SK-N-SH (cell line): Measurements from ENCODE around the gene LPP. TPM values are rescaled to one million over a fixed set of nuclear protein-coding genes. Genes with fewer than 3 reads are reported as not detected.

ENCODE experiments used
- CTCF ChIA-PET: fragments of 300-600, 350-600 bp; formaldehyde crosslinking; extraction: SDS; loops from one replicate; lab custom pipeline; 2021; lab: Yijun Ruan, JAX
- POLR2A ChIA-PET: fragments of 350-600 bp; sonication (Branson Sonifier 250); formaldehyde crosslinking; extraction: SDS; loops from one replicate; lab custom pipeline; 2020; ENCODE audit warnings: antibody characterized with exemption, inconsistent platforms; lab: Yijun Ruan, JAX
- DNase-seq: peaks from one replicate; pipeline ENCODE4 v3.0.0; 2012
- H2AFZ ChIP-seq: fragments of 200-600 bp; sonication (generic); 2 replicates; pipeline ENCODE4 v1.8.1; 2016; ENCODE audit warnings: antibody characterized with exemption, mild to moderate bottlenecking, low read depth
- H3F3A ChIP-seq: fragments of 200-600 bp; sonication (generic); replicated peaks from 2 replicates; pipeline ENCODE3; 2016; ENCODE audit warnings: antibody characterized with exemption, mild to moderate bottlenecking; ENCODE audit not compliant: insufficient read depth
- H3K27ac ChIP-seq, 2 experiments: fragments of 200-500 bp in 1 of 2; fragments of 200-600 bp in 1 of 2; sonication (Bioruptor generic) in 1 of 2; sonication (generic), shearing (Covaris generic) in 1 of 2; 2 replicates each; pipeline versions ENCODE4 v1.5.1 to v1.6.1; 2014 to 2016; ENCODE audit warnings: low read depth in 2 of 2, inconsistent platforms in 1 of 2, low read length in 1 of 2, mild to moderate bottlenecking in 1 of 2, mixed read lengths in 1 of 2
- H3K27me3 ChIP-seq: fragments of 200-600 bp; sonication (generic), shearing (Covaris generic); 2 replicates; pipeline ENCODE4 v1.6.1; 2016; ENCODE audit warnings: mixed run types; ENCODE audit not compliant: insufficient read depth
- H3K36me3 ChIP-seq, 2 experiments: fragments of 200-500 bp in 1 of 2; fragments of 200-600 bp in 1 of 2; sonication (Bioruptor generic) in 1 of 2; sonication (generic) in 1 of 2; replicated peaks in 1 of 2; 2 replicates each; pipeline versions ENCODE3 to v1.5.1; 2014 to 2016; ENCODE audit warnings: low read length in 1 of 2, mild to moderate bottlenecking in 1 of 2; ENCODE audit not compliant: insufficient read depth in 2 of 2, control insufficient read depth in 1 of 2
- H3K4me1 ChIP-seq, 2 experiments: fragments of 200-500 bp in 1 of 2; fragments of 200-600 bp in 1 of 2; sonication (Bioruptor generic) in 1 of 2; sonication (generic), shearing (Covaris generic) in 1 of 2; 2 replicates each; pipeline versions ENCODE4 v1.5.1 to v1.6.1; 2014 to 2016; ENCODE audit warnings: low read depth in 1 of 2, low read length in 1 of 2, mixed run types in 1 of 2; ENCODE audit not compliant: insufficient read depth in 2 of 2, control insufficient read depth in 1 of 2
- H3K4me2 ChIP-seq: fragments of 200-600 bp; sonication (generic), shearing (Covaris generic); 2 replicates; pipeline ENCODE4 v1.6.1; 2017; ENCODE audit warnings: mixed run types
- H3K4me3 ChIP-seq, 2 experiments: fragments of 200-500 bp in 1 of 2; fragments of 200-600 bp in 1 of 2; sonication (Bioruptor generic) in 1 of 2; sonication (generic), shearing (Covaris generic) in 1 of 2; 2 replicates each; pipeline versions ENCODE4 v1.5.1 to v1.8.1; 2014 to 2016; ENCODE audit warnings: low read depth in 2 of 2, inconsistent platforms in 1 of 2, low read length in 1 of 2, mild to moderate bottlenecking in 1 of 2, mixed read lengths in 1 of 2, moderate library complexity in 1 of 2
- H3K79me2 ChIP-seq: fragments of 200-600 bp; sonication (generic); 2 replicates; pipeline ENCODE4 v1.8.1; 2017; ENCODE audit warnings: mild to moderate bottlenecking; ENCODE audit not compliant: insufficient read depth
- H3K9ac ChIP-seq: fragments of 200-600 bp; sonication (generic); 2 replicates; pipeline ENCODE4 v1.6.1; 2017; ENCODE audit warnings: mixed run types
- H3K9me2 ChIP-seq: fragments of 200-600 bp; sonication (generic); 2 replicates; pipeline ENCODE4 v1.6.1; 2017; ENCODE audit warnings: mixed run types
- H3K9me3 ChIP-seq: fragments of 200-600 bp; sonication (generic); 2 replicates; pipeline ENCODE4 v1.6.1; 2017; ENCODE audit warnings: mixed run types, mild to moderate bottlenecking, moderate library complexity
- H4K20me1 ChIP-seq: fragments of 200-600 bp; sonication (generic); 2 replicates; pipeline ENCODE4 v1.6.1; 2017; ENCODE audit warnings: mild to moderate bottlenecking, mixed run types; ENCODE audit not compliant: insufficient read depth
- ELF1 ChIP-seq: IDR thresholded peaks from 2 replicates; pipeline ENCODE4 v1.4.0; 2012
- EZH2phosphoT487 ChIP-seq: fragments of 200-600 bp; sonication (generic); IDR thresholded peaks from 2 replicates; pipeline ENCODE4 v1.6.1; 2017; ENCODE audit warnings: low read depth, mixed run types, mild to moderate bottlenecking, antibody characterized with exemption, moderate library complexity, borderline replicate concordance
- FOXJ3 ChIP-seq: sonication (generic); formaldehyde crosslinking; IDR thresholded peaks from 2 replicates; pipeline ENCODE4 v1.5.1; 2020; ENCODE audit warnings: mild to moderate bottlenecking, missing genetic modification reagents
- FOXM1 ChIP-seq: IDR thresholded peaks from 2 replicates; pipeline ENCODE4 v1.4.0; 2012; ENCODE audit warnings: low read depth, mild to moderate bottlenecking
- JUND ChIP-seq: IDR thresholded peaks from 2 replicates; pipeline ENCODE4 v1.4.0; 2012
- MXI1 ChIP-seq: IDR thresholded peaks from 2 replicates; pipeline ENCODE4 v1.6.1; 2012; ENCODE audit warnings: mild to moderate bottlenecking, low read depth, low read length, improper control_type of control experiment
- NFIC ChIP-seq: IDR thresholded peaks from 2 replicates; pipeline ENCODE4 v1.4.0; 2012; ENCODE audit warnings: borderline replicate concordance
- NRF1 ChIP-seq: IDR thresholded peaks from 2 replicates; pipeline ENCODE4 v1.6.1; 2012; ENCODE audit warnings: low read depth, mild to moderate bottlenecking, low read length
- POLR2AphosphoS5 ChIP-seq: IDR thresholded peaks from 2 replicates; pipeline ENCODE4 v1.6.1; 2012; ENCODE audit warnings: low read depth, low read length
- RCOR1 ChIP-seq: fragments of 150-350 bp; IDR thresholded peaks from 2 replicates; pipeline ENCODE4 v1.6.1; 2017; ENCODE audit warnings: antibody characterized with exemption, low read length
- RFX5 ChIP-seq: IDR thresholded peaks from 2 replicates; pipeline ENCODE4 v1.6.1; 2012; ENCODE audit warnings: mild to moderate bottlenecking, improper control_type of control experiment, low read length
- SIN3A ChIP-seq: IDR thresholded peaks from 2 replicates; pipeline ENCODE4 v1.6.1; 2012; ENCODE audit warnings: low read depth, mild to moderate bottlenecking, low read length, moderate library complexity, borderline replicate concordance
- SMC3 ChIP-seq: IDR thresholded peaks from 2 replicates; pipeline ENCODE4 v1.6.1; 2012; ENCODE audit warnings: low read depth, low read length, improper control_type of control experiment
- WGBS: methylation state at CpG from one replicate; pipeline ENCODE4 v1.1.6; 2017; ENCODE audit warnings: low lambda C conversion rate; 5-methylcytosine and 5-hydroxymethylcytosine counted together
- polyA plus RNA-seq, 3 experiments: library from polyadenylated mRNA; depleted of rRNA; stranded (reverse); fragments of >200 nt; gene quantifications; 2 replicates each; pipeline ENCODE4 v1.2.3, GENCODE V29; 2012
- TF ChIP-seq, protein P1 (sequence below): IDR thresholded peaks from 2 replicates; pipeline ENCODE4; 2012
- TF ChIP-seq, protein P2 (sequence below): IDR thresholded peaks from 2 replicates; pipeline ENCODE4 v1.4.0; 2012; ENCODE audit warnings: low read depth
- TF ChIP-seq, protein P3 (sequence below): IDR thresholded peaks from 2 replicates; pipeline ENCODE4 v1.6.1; 2012; ENCODE audit warnings: mild to moderate bottlenecking, low read depth, low read length, moderate library complexity
- TF ChIP-seq, protein P4 (sequence below): fragments of 150-350 bp; IDR thresholded peaks from 2 replicates; pipeline ENCODE4 v1.6.1; 2017; ENCODE audit warnings: antibody characterized with exemption, low read length, low read depth, borderline replicate concordance
- TF ChIP-seq, protein P5 (sequence below): IDR thresholded peaks from 2 replicates; pipeline ENCODE4 v1.4.0; 2012; ENCODE audit warnings: low read depth, borderline replicate concordance

Gene LPP
- polyA plus RNA-seq, 1 of the 3 experiments (the other 2 are of a cell fraction): 6.6 TPM

DNA sequence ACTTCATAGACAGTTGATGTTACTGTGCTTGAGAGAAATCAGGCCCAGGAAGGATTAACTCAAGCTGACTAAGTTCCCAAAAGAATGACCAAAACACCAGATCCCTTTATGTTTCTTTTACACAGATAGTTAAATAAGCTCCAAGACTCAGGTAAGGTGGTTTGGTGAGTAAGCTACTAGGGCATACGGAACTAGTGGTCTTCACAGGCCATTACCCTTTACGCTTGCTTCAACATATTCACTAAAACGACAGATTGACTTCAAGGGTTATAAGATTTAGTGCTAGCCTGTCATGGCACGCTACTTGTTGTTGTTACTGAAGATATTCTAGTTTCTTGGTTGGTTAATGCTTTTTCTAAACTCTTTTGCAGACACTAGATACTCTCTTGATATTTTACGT lies 369.3 kb downstream of the LPP start:
- WGBS: 80% methylated on average over 5 of the region's 5 CpGs
- no peak overlapping the region for H3K27ac ChIP-seq
- no peaks in the 10 kb centered on the region for H3K9me2 ChIP-seq
- CTCF ChIA-PET: no interaction called here
- H3K9me3 ChIP-seq: no peaks in the 10 kb centered on the region
- H4K20me1 ChIP-seq: no peaks in the 10 kb centered on the region
- no peaks in the 10 kb centered on the region for H3K27me3 ChIP-seq
- peaks cover 0 to 13% of the 10 kb centered on the region in 2 experiments; a peak in 1 of 4 replicates for H3K4me1 ChIP-seq
- POLR2A ChIA-PET: no interaction called here
- DNase-seq: no peak
- TF ChIP-seq, protein P1, sequence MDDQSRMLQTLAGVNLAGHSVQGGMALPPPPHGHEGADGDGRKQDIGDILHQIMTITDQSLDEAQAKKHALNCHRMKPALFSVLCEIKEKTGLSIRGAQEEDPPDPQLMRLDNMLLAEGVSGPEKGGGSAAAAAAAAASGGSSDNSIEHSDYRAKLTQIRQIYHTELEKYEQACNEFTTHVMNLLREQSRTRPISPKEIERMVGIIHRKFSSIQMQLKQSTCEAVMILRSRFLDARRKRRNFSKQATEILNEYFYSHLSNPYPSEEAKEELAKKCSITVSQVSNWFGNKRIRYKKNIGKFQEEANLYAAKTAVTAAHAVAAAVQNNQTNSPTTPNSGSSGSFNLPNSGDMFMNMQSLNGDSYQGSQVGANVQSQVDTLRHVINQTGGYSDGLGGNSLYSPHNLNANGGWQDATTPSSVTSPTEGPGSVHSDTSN: no peak
- TF ChIP-seq, protein P2, sequence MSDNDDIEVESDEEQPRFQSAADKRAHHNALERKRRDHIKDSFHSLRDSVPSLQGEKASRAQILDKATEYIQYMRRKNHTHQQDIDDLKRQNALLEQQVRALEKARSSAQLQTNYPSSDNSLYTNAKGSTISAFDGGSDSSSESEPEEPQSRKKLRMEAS: no peak
- TF ChIP-seq NRF1: no peak
- TF ChIP-seq RCOR1: no peak
- TF ChIP-seq SMC3: no peak
- TF ChIP-seq FOXJ3 (CRISPR knock-in tag): no peak
- TF ChIP-seq ELF1: no peak
- TF ChIP-seq, protein P3, sequence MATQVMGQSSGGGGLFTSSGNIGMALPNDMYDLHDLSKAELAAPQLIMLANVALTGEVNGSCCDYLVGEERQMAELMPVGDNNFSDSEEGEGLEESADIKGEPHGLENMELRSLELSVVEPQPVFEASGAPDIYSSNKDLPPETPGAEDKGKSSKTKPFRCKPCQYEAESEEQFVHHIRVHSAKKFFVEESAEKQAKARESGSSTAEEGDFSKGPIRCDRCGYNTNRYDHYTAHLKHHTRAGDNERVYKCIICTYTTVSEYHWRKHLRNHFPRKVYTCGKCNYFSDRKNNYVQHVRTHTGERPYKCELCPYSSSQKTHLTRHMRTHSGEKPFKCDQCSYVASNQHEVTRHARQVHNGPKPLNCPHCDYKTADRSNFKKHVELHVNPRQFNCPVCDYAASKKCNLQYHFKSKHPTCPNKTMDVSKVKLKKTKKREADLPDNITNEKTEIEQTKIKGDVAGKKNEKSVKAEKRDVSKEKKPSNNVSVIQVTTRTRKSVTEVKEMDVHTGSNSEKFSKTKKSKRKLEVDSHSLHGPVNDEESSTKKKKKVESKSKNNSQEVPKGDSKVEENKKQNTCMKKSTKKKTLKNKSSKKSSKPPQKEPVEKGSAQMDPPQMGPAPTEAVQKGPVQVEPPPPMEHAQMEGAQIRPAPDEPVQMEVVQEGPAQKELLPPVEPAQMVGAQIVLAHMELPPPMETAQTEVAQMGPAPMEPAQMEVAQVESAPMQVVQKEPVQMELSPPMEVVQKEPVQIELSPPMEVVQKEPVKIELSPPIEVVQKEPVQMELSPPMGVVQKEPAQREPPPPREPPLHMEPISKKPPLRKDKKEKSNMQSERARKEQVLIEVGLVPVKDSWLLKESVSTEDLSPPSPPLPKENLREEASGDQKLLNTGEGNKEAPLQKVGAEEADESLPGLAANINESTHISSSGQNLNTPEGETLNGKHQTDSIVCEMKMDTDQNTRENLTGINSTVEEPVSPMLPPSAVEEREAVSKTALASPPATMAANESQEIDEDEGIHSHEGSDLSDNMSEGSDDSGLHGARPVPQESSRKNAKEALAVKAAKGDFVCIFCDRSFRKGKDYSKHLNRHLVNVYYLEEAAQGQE: no peak
- no peak for TF ChIP-seq RFX5
- H3K9ac ChIP-seq: no peak overlapping the region
- no peak overlapping the region for H2AFZ ChIP-seq
- H3F3A ChIP-seq: peaks cover 4% of the 10 kb centered on the region
- H3K4me3 ChIP-seq: no peak overlapping the region
- peaks cover 0 to 13% of the 10 kb centered on the region in 2 experiments for H3K36me3 ChIP-seq
- H3K79me2 ChIP-seq: peaks cover 36% of the 10 kb centered on the region
- H3K4me2 ChIP-seq: no peak overlapping the region

DNA sequence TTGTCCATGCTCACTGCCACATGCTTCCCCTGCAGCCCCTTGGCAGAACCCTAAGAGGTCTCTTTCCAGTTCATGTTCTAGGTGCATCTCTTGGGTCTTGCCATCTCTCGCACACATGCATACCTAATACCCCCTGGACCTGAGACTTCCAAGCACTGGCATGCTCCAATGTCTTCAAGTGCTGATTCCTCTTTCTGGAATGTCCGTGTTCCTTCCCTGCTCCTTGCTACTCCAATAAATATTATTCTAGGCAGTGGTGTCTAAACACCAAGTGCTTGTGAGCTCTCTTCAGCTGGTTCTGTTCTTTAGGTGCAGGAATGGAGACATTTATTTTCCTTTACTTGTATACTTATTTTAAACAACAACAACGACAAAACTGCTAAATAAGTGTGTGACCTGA lies 370.1 kb downstream of the LPP start:
- Histone ChIP-seq H3K27ac (no peak overlapping the region), H4K20me1 (no peaks in the 10 kb centered on the region), H3K4me2 (no peak overlapping the region), H3K4me3 (no peak overlapping the region), H3K9me3 (no peaks in the 10 kb centered on the region), H3K9ac (no peak overlapping the region), H3F3A (peaks cover 4% of the 10 kb centered on the region), H2AFZ (no peak overlapping the region), H3K79me2 (peaks cover 41% of the 10 kb centered on the region), H3K27me3 (no peaks in the 10 kb centered on the region), H3K36me3 (peaks cover 0 to 13% of the 10 kb centered on the region in 2 experiments), H3K9me2 (no peaks in the 10 kb centered on the region), H3K4me1 (peaks cover 0 to 13% of the 10 kb centered on the region in 2 experiments; a peak in 1 of 4 replicates)
- no peak for DNase-seq
- WGBS: 33% methylated on average over 3 of the region's 3 CpGs
- POLR2A ChIA-PET: no interaction called here
- CTCF ChIA-PET: no interaction called here
- TF ChIP-seq NFIC (no peak), SMC3 (no peak), FOXM1 (no peak), MXI1 (no peak), POLR2AphosphoS5 (no peak), SIN3A (no peak), JUND (no peak), EZH2phosphoT487 (no peak), NRF1 (no peak)
- TF ChIP-seq, protein P4, sequence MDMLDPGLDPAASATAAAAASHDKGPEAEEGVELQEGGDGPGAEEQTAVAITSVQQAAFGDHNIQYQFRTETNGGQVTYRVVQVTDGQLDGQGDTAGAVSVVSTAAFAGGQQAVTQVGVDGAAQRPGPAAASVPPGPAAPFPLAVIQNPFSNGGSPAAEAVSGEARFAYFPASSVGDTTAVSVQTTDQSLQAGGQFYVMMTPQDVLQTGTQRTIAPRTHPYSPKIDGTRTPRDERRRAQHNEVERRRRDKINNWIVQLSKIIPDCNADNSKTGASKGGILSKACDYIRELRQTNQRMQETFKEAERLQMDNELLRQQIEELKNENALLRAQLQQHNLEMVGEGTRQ: no peak
- TF ChIP-seq, protein P5, sequence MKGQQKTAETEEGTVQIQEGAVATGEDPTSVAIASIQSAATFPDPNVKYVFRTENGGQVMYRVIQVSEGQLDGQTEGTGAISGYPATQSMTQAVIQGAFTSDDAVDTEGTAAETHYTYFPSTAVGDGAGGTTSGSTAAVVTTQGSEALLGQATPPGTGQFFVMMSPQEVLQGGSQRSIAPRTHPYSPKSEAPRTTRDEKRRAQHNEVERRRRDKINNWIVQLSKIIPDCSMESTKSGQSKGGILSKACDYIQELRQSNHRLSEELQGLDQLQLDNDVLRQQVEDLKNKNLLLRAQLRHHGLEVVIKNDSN: no peak
- TF ChIP-seq, protein P3: no peak
